ENCODE results near the gene BCL11A.

DNA sequence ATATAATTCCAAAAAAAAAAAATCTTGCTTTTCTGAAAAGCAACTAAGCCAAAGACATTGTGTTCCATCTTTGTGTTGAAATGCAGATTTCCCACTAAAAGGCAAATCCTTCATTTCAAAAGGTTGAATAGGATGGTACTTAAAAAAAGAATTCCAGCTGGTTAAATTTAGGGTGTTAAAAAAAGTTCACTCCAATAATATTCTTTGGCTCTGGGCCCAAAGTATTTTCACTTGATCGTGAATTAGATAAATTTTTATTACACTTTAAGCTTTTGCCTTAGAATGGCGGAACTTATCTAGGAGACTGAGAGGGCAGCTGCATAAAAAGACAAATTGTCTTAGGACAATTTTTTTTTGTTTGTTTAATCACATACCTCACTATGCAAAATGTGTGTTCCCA lies 79.2 kb downstream of the BCL11A start:
- TF ChIP-seq, protein P1, sequence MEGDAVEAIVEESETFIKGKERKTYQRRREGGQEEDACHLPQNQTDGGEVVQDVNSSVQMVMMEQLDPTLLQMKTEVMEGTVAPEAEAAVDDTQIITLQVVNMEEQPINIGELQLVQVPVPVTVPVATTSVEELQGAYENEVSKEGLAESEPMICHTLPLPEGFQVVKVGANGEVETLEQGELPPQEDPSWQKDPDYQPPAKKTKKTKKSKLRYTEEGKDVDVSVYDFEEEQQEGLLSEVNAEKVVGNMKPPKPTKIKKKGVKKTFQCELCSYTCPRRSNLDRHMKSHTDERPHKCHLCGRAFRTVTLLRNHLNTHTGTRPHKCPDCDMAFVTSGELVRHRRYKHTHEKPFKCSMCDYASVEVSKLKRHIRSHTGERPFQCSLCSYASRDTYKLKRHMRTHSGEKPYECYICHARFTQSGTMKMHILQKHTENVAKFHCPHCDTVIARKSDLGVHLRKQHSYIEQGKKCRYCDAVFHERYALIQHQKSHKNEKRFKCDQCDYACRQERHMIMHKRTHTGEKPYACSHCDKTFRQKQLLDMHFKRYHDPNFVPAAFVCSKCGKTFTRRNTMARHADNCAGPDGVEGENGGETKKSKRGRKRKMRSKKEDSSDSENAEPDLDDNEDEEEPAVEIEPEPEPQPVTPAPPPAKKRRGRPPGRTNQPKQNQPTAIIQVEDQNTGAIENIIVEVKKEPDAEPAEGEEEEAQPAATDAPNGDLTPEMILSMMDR (IDR thresholded peaks at IDR 0.05) = no peak
- TF ChIP-seq POLR2A (IDR thresholded peaks at IDR 0.05) (no peak), EP300 (IDR thresholded peaks at IDR 0.05) (no peak), POLR2AphosphoS5 (IDR thresholded peaks at IDR 0.05) (no peak)
